Measurements from ENCODE around the gene SMO.
"Not testable (repeated sequence)": the region's sequence is repeated elsewhere in the genome, so short reads cannot be mapped to it uniquely, and the experiment has no call there.

Gene SMO

GRCh38 chr7:129169686-129170440, 18.6 kb upstream of the SMO start:
- peak in 1 of 2 donors; percentile 19 for DNase-seq

- no peak for DNase-seq
Measured at GRCh38 chr7:129170441-129171021, 17.9 kb upstream of the SMO start.

- not testable (repeated sequence) for DNase-seq
Measured at GRCh38 chr7:129173861-129174260, 14.6 kb upstream of the SMO start.

- DNase-seq, result no peak
Measured at GRCh38 chr7:129176916-129177710, 11.3 kb upstream of the SMO start.

- no peak for DNase-seq
Measured at GRCh38 chr7:129184981-129185670, 3.3 kb upstream of the SMO start.

GRCh38 chr7:129186749-129187260, 1.6 kb upstream of the SMO start:
- DNase-seq, result no peak

GRCh38 chr7:129187681-129188371, 607 bp upstream of the SMO start:
- no peak for DNase-seq

- DNase-seq, result no peak
Measured at GRCh38 chr7:129188892-129189660, 643 bp downstream of the SMO start.

GRCh38 chr7:129189661-129190310, 1.4 kb downstream of the SMO start:
- no peak for DNase-seq

GRCh38 chr7:129191272-129191671, 2.8 kb downstream of the SMO start:
- DNase-seq, result no peak

- no peak for DNase-seq
Measured at GRCh38 chr7:129193892-129194291, 5.5 kb downstream of the SMO start.

- DNase-seq, result no peak
Measured at GRCh38 chr7:129197771-129198170, 9.3 kb downstream of the SMO start.

GRCh38 chr7:129199406-129199805, 11.0 kb downstream of the SMO start:
- no peak for DNase-seq

GRCh38 chr7:129202058-129202777, 13.8 kb downstream of the SMO start:
- DNase-seq, result no peak

- DNase-seq, result no peak
Measured at GRCh38 chr7:129203050-129203741, 14.8 kb downstream of the SMO start.

GRCh38 chr7:129205126-129205818, 16.8 kb downstream of the SMO start:
- DNase-seq, result no peak

- DNase-seq, result no peak
Measured at GRCh38 chr7:129205987-129206785, 17.8 kb downstream of the SMO start.

- DNase-seq, result no peak
Measured at GRCh38 chr7:129208667-129209066, 20.2 kb downstream of the SMO start.
